GM12891 (cell line): Measurements from ENCODE around the gene ASAP3.

Source experiments
- PAX5 ChIP-seq: IDR thresholded peaks from 2 replicates; pipeline ENCODE4 v1.6.1; 2011; ENCODE audit warnings: low read length, moderate library complexity, mild to moderate bottlenecking; ENCODE audit not compliant: insufficient read depth, severe bottlenecking
- POLR2A ChIP-seq: IDR thresholded peaks from 2 replicates; pipeline ENCODE4 v1.6.1; 2011; ENCODE audit warnings: low read depth, low read length, control low read depth
- POLR2AphosphoS5 ChIP-seq: IDR thresholded peaks from 2 replicates; pipeline ENCODE4 v1.6.1; 2011; ENCODE audit warnings: low read depth, low read length, control low read depth
- POU2F2 ChIP-seq: IDR thresholded peaks from 2 replicates; pipeline ENCODE4 v1.6.1; 2011; ENCODE audit warnings: low read depth, mild to moderate bottlenecking, control low read depth, low read length, moderate library complexity
- SPI1 ChIP-seq: IDR thresholded peaks from 2 replicates; pipeline ENCODE4 v1.6.1; 2011; ENCODE audit warnings: low read depth, low read length, control low read depth
- TAF1 ChIP-seq: IDR thresholded peaks from 2 replicates; pipeline ENCODE4 v1.6.1; 2011; ENCODE audit warnings: low read depth, low read length, control low read depth

- TF ChIP-seq POLR2AphosphoS5 (no peak), SPI1 (no peak), POLR2A (no peak), POU2F2 (no peak), TAF1 (no peak), PAX5 (no peak)
Measured at GRCh38 chr1:23393706-23394105, 90.3 kb downstream of the ASAP3 start.
